ENCODE data around the gene FHL3.
"Not testable (repeated sequence)": the region's sequence is repeated elsewhere in the genome, so short reads cannot be mapped to it uniquely, and the experiment has no call there.

FHL3 gene

DNA sequence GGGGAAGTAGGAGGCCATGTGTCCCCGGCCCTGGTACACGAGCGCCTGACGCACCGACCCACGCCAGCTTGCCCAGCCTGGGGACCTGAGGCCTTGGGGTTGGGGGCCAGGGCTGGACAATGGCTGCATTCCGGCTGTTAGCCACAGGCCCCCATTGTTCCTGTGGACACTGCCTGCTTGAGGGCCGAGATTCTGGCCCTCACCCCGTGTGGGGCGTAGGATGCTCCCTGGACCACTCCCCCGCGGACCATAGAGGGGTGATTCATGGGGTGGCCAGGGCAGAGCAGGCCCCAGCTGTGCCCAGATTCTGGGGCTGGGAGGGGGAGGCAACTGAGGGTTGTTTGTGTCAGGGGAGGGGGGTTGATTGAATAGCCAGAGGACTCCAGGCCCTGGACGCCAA, 29.6 kb upstream of the FHL3 start:
- DNase-seq, result no peak

DNA sequence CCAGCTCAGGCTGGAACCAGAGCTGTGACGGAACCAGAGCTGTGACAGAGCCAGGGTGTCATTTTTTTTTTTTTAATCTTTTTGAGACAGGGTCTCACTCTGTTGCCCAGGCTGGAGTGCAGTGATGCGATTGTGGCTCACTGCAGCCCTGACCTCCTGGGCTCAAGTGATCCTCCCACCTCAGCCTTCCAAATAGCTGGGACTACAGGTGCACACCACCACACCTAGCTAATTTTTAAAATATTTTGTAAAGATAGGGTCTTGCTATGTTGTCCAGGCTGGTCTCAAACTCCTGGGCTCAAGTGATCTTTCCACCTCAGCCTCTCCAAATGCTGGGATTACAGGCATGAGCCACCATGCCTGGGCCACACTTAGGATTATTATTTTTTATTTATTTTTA, 27.7 kb upstream of the FHL3 start:
- not testable (repeated sequence) for DNase-seq

DNA sequence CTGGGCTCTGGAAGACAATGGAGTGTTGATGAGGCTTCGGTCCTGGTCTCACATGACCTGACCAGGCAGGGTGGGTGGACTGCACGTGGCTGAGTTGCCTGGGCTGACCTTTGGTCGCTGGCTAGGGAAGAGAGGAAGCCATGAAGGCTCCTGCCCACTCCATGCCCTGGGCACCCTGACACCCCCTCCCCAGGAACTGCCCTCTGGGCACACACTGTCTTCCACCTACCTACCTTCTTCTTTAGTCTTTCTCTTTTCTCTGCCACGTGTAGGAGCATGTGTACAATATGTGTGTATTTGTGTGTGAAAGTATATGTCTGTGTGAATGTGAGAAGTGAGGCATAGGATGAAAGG, 26.2 kb upstream of the FHL3 start:
- no peak for DNase-seq

DNA sequence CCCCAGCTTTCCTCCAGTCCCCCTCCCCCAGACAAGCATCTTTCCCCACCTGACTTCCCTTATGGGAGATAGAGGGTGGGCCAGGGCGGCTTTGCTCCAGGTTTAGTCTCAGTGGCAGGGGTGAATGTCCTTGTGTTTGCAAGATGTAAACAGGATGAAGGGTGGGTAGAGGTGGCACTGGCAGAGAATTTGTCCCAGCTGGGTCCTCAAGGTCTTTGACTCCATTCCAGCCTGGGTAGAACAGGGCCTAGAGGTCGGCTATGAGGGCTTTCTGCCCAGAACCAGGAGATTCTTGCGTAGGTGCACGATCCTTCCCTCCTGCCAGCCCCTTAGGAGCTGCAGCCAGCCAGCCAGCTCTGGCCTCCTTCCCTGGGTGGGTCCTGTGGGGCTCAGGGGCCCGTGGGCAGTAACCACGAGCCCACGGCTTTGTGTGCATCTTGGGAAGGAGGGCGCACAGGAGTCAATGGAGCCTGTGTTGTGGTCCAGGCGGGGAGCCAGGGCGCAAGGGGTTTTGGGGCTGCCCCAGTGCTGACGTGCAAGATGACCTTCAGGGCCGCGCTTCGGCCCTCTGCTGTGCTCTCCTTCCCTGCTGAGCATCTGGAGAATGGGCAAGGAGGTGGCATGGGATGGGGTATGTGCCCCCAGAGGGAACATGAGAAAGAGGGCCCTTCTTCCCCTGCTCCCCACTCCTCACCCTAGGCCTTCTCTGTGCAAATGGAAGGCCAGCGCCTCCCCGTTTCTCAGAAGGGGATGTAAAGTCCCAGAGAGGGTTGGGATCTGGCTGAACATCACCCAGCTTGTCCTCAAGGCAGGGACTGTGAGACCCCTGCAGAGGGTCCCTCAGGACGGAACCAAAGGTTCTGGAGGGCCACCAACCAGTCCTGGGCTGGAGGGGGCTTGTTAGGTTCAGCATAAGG, 25.5 kb upstream of the FHL3 start:
- no peak for DNase-seq

DNA sequence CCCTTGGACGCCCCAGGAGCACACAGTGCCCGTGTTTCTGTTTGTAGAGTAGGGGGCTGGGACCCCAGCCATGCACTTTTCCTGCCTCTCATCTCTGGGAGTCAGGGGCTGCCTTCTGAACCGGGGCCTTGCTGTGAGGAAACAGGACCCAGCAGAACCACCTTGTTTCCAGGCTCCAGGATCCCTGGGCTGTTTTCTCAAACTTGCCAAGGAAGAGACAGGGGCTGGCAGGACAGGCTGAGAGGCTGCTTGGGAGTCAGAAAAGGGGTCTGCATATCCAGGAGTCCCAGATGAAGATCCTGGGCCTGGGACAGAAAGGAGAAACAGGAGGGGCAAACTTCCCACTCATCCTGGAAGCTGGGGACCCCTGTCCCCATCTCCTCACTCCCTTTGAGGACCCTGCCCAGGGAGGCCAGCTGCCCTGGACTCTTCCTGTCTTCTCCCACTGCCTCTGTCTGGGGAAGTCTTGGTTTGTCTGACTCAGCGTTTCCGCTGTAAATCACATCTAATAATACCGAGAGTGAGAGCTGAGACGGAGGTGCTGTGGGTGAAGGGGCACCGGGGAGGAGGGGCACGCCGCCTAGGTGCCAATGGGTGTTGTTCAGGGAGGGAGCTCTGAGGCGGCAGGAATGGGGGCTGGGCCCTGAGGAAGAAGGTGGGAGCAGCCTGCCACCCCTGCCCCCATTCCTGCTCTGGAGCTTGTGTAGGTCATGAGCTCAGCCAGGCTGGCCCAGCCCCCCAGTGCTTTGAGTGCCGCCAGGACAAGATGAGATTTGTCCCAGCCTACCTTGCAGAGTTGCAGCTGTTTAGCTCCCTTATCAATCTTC, 24.6 kb upstream of the FHL3 start:
- DNase-seq, result peak in 1 of 5 donors; percentile 84

DNA sequence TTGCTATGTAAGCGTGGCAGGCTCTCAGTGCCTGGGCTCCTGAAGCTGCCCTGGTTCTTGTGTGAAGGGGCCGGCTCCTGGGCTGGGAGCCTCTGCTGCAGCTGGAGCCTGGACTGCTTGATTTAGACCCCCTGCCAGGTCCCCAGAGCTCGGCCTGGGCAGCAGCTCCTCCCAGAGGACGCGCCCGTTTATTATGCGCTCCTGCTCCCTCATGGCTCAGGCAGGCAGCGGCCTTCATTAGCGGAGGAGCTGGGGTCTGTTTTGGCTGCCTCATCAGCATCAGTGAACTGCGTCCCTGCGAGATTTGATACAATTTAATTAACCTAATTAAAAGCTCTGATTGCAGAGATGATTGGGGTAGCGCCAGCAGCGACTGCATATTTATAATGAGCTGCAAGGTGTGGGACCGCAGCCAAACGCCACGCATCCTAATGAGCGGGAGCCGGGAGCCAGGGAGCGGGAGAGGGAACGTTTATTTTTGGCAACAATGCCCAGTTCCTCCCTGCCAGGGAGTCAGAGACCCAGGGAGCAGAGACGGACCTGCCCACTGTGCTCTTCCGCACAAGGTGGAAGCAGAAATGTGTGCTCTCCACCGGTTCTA, 23.9 kb upstream of the FHL3 start:
- no peak for DNase-seq

DNA sequence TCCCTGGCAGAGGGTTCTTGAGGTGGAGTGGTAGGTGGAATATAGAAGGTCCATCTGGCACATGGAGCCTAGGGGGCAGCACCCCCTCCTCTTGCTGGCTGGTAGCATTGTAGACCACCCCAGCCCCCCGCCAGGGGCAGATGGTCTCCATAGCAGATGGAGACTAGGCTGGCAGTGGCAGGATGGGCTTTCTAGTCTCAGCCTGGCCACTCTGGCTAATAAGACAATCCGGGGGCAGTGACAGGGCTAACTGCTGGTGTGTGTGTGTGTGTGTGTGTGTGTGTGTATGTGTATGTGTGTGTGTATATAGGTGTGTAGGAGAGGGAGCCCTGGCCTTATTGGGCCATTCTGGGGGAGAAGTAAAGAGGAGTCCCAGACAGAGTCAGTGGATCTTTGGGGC, 23.4 kb upstream of the FHL3 start:
- DNase-seq, result no peak

DNA sequence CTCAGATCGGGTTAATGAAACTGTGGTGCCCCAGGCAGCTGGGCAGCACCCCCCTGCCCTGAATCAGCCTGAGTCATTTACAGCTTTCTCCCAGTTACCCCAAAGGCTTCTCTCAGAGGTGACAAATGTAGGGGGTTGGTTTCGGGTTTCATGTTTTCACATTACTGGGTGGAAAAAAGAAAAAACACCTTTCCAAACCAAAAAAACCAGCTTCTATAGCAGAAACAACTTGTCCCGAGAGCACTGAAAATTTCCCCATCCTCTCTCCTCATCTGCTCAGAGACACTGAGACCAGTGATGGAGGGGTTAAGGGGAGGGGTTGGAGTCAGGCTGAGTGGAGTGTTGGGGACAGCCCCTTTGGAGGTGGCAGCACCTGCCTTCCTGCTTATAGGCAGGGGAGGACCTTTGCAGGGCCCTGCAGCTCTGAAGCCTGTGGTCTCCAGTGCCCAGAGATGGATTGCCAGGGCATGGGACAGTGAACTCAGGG, 22.8 kb upstream of the FHL3 start:
- DNase-seq, result peak in 1 of 5 donors; percentile 78

DNA sequence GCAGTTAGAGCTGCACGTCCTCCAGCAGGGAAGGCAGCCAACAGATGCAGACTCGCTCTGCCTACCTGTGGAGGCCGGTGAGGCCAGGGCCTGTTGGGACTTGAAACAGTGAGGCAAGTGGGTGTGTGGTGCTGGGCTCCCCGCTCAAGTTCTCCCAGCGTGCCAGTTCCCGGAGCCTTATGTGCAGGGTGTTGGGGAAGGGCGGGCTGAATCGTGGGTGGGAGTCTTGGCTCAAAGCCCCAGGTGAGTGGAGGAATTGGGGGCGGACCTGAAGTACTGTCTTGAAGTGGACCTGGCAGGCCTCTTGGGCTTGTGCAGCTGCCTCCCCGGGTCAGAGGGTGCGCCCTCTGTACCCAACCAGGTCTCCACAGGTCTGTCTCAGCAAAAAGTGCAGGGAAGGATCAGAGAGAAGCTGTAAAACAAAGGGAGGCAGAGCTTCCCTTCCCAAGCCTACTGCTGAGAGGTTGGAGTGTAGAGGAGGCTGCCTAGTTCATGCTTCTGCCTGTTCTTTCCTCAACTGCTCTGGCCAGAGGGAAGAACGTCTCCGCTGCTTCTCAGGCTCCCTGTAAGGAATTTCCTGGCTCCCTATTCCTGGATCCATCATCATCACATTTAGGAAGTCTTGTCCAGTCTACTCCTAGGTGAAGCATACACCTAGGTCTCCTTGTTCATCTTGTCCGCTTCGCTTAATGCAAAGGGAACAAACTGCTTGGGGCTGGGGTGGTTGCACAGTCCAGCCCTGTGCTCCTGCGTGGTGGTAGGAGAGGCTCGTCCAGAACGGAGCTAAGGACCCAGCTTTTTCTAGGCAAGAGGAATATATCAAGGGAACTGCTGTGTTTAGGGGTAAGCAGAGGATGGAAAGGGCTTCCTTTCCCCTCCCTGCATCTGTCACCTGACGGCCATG, 22.1 kb upstream of the FHL3 start:
- no peak for DNase-seq

DNA sequence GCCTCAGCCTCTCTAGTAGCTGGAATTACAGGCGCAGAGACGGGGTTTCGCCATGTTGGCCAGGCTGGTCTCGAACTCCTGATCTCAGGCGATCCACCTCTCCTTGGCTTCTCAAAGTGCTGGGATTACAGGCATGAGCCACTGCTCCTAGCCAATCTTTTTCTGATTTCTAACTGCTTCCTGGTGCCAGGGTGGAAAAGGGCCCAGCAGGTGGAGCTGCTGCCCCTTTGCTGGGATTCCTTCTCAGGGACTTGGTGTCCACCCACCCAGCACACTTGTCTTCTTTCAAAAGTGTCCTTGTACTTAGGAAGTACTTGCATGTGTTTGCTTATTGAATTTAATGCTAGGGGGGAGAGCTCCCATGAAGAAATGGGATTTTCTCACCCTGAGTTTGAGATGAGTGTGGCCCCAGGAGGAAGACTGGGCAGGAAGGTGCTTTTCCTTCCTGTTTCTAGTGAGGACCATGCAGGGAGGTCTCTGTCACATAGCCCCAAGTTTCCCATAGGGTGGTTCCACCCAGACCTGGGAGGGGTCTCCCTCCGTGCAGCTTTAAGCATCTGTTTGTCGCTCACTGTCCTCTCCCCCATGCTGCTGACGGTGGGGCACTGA, 21.4 kb upstream of the FHL3 start:
- peak in 1 of 5 donors; percentile 50 for DNase-seq

DNA sequence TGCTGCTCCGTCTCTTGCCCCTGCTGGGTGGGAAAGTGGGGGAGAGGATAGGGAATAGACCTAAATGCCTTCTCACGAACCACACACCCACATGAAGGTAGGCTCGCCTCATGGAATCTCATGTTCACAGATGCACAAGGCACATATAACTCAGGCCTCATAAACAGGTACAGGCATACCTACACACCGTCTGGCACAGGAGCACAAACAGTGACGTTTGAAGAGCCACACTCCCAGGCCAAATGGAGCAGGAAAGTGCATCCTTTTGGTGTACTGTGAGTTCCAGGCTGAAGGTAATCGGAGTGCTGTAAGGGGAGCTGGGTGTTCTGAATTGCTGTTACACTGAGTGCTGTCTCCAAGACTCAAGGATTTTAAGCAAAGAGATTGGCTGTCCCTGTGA, 20.4 kb upstream of the FHL3 start:
- no peak for DNase-seq

DNA sequence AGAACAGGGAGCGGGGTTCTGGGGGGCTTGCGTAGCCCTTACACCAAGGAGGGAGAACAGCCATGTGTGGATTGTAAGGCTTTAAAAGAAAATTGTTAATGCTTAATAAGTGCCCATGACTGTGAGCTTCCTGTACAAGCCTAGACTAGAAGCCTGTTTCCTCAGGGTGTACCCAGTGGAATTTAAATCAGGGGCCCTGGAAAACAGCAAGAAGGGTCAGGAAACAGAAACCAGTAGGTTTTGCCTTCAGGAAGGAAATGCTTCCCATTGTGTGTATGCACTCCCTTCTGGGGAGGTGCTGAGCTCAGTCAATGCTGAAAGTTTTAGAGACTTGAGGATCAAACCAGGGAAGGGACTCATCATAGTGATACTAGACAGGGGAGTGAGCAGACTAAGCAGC, 19.9 kb upstream of the FHL3 start:
- DNase-seq, result no peak

DNA sequence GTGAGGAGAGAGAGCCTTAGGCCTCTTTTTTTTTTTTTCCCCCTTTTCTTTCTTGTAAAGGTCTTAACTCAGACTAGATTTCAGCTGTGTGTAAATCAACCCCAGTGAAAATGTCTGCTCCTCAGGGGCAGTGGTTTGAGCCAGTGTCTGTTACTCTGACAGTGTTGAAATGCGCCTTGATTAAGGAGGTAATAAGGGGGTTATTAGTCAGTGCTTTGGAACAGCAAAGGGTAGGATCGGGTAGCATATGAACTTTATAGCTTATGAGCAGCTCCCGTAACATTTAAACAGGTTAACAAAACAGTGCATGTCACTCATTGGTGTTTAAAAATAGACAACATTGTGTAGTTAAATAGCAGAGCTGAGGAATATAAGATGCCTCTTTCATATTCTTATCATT, 17.5 kb upstream of the FHL3 start:
- no peak for DNase-seq

DNA sequence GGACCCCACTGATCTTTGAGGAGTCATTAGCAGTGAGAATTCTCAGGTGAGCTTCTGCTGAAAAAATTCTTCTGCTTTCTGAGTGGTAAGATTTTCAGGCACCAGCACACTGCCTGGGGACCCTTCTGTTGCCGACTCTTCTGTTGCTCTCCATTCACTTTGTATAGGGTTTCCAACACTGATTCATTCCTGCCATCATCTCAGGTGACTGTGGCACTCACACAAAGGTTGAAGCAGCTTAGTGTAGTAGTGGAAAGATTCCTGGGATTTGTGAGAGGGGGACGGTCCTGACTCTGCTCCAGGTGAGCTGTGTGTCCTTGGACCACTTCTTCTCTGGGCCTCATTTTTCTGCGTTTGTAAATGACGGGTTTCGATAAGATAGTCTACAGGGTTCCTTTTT, 16.7 kb upstream of the FHL3 start:
- DNase-seq, result no peak

DNA sequence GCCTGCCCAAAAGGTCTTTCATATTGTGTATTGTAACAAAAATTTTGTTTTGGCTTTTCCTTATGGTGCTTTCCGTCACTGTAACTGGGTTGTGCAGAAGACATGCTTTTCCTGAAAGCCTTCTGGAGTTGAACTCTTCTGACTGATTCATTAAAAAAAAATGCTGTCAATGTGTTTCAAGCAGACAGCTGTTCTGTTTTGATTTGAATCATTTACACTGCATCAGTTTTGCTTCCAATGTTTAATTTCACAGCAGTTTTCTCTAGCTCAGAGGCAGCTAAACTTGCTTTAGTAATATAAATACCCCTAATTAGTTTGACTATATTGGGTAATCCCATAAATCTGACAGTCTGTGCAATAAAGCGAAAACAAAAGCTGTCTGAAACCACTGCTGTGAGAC, 15.1 kb upstream of the FHL3 start:
- no peak for DNase-seq

DNA sequence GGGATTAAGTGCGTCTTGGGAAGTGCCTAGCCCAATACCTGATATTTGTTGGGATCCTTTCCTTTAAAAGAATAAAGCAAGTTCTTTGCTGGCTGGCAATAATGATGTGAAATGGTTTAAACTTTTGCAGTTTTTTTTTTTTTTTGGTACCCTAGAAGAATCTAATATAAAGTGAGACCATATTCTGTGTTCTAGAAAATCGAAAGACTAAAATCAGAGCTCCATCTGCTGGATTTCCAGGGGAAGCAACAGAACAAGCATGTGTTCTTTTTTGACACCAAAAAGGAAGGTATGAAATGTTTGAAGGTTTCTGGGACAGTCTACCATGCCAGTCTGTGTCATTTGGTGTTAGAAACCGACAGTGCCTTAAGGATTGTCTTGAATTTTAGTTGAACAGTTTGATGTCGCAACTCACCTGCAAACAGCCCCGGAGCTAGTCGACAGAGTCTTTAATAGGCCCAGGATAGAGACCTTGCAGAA, 13.6 kb upstream of the FHL3 start:
- DNase-seq, result no peak

DNA sequence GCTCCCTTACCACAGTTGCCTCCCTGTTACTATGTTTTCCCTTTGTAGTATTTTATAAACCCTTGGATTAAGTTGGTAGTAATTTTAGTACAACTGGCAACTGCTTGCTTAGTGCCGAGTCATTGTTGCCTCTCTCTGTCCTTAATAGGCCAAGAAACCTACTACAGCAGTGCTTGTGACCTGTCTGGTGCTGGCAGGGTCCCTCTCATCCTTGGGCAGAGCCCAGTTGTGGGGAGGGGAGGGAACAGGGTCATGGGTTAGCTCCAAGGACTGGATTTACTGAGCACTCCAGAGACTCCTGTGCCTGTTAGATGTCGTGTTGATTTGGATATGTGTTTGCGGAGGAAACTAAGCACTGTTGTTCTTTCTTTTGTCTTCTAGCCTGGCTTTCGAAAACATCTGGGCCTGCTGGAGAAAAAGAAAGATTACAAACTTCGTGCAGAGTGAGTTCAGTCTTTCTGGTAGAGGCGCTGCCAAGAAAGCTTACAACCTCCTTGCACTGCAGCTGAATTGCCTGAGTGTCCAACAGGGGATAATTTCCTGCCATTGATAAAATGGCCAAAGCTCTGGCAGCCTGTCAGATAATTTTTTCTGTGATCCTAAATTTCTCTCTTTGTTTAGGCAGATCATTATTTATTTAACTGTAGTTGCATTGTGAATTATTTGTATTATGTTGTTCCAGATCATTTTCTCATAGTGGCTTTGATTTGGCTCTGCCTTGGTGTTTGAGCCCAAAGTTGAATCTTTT, 10.8 kb upstream of the FHL3 start:
- no peak for DNase-seq

DNA sequence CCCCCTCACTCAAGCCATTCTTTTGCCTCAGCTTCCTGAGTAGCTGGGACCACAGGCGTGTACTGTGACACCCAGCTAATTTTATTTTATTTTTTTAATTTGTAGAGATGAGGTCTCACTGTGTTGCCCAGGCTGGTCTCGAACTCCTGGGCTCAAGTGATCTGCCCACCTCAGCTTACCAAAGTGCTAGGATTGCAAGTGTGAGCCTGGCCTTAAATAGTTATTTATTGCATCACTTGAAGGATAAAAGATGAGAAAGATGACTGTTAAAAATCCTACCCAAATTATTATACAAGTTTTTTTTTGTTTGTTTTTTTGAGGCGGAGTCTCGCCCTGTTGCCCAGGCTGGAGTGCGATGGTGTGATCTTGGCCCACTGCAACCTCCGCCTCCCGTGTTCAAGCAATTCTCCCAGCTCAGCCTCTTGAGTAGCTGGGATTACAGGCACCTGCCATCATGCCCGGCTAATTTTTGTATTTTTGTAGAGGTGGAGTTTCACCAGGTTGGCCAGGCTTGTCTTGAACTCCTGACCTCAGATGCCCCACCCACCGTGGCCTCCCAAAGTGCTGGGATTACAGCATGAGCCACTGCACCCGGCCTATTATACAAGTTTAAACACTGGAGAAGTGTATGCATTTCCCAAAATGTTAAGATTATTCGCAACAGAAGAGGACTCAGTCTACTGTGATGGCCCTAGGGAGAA, 9.6 kb upstream of the FHL3 start:
- DNase-seq, result no peak

DNA sequence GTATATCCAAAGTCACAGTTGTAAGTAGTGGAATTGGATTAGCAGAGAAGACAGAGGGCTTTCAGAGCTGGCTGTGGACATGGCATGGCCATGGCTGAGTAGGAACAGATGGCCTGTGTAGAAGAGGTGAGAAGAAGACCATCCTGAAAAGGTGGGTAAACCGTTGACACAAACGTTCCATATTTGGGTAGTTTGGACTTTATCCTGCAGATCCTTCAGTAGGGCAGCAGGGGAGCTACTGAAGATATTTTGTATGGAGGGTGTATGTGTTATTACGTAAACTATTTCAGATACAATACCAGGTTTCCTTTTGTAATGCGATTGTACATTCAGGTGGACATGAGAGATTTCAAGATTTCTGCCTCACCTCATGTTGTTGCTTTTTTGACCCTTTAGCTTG, 8.9 kb upstream of the FHL3 start:
- no peak for DNase-seq

DNA sequence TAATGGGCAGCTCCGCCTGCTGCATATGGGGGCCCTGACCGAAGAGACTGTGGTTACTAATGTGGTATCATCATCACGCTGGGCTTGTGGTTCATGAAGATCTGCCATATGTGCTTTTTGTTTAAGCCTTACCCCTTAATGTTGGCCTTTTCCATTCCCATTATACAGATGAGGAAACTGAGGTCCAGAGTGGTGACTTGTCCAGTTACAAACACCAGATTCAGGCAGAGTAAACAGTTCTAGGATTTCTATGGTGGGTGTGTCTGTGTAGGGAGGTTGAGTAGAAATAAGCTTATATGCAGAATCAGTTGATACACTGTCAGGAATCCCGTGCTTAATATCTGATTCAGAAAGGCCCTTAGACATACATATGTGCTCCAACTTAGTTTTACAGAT, 7.9 kb upstream of the FHL3 start:
- DNase-seq, result no peak
